GM12874 (cell line): ENCODE results near the gene LRP6.

Experiments
- TF ChIP-seq, protein P1 (sequence below): IDR thresholded peaks from 2 replicates; pipeline ENCODE4 v1.5.1; 2011; ENCODE audit warnings: low read depth, mild to moderate bottlenecking, control low read depth, low read length, moderate library complexity; ENCODE audit not compliant: insufficient read depth

Gene LRP6

GRCh38 chr12:12239127-12239526 lies 27.7 kb downstream of the LRP6 start:
- TF ChIP-seq, protein P1, sequence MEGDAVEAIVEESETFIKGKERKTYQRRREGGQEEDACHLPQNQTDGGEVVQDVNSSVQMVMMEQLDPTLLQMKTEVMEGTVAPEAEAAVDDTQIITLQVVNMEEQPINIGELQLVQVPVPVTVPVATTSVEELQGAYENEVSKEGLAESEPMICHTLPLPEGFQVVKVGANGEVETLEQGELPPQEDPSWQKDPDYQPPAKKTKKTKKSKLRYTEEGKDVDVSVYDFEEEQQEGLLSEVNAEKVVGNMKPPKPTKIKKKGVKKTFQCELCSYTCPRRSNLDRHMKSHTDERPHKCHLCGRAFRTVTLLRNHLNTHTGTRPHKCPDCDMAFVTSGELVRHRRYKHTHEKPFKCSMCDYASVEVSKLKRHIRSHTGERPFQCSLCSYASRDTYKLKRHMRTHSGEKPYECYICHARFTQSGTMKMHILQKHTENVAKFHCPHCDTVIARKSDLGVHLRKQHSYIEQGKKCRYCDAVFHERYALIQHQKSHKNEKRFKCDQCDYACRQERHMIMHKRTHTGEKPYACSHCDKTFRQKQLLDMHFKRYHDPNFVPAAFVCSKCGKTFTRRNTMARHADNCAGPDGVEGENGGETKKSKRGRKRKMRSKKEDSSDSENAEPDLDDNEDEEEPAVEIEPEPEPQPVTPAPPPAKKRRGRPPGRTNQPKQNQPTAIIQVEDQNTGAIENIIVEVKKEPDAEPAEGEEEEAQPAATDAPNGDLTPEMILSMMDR: no peak

- TF ChIP-seq, protein P1: no peak
These were observed 28.2 kb downstream of the LRP6 start for GRCh38 chr12:12238605-12239004.

DNA sequence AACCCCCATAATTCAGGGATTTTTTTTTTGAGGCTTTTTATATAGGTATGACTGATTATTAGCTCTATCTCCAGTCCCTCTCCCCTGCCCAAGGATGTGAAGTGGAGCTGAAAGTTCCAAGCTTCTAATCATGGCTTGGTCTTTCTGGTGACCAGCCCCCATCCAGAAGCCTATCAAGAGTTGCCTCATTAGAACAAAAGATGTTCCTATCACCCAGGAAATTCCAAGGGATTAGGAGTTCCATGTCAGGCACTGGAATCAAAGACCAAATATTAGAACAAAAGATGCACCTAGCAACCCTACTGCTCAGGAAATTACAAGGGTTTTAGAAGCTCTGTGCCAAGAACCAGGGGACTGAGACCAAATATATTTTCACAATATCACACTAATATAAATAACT lies 29.9 kb downstream of the LRP6 start:
- TF ChIP-seq, protein P1: no peak

DNA sequence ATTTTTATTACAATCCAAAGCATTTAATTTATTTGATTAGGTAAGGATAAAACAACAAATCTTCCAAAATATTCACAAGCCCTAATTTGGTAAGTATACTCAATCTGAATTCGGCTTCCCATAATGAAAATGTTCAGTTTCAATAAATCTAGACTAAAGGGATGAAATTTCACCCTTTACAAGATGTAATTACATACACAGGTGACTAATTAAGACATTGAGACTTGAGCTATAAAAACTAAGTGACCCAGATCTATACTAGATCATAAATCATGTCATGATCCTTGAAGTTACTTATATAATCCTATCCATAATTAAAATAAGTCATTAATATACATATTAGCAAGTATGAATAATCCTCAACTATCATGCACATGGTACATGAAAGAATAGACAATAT lies 36.6 kb downstream of the LRP6 start:
- TF ChIP-seq, protein P1: no peak

GRCh38 chr12:12229556-12230092 lies 37.2 kb downstream of the LRP6 start:
- TF ChIP-seq, protein P1: no peak

GRCh38 chr12:12228402-12228801 lies 38.4 kb downstream of the LRP6 start:
- TF ChIP-seq, protein P1: no peak

DNA sequence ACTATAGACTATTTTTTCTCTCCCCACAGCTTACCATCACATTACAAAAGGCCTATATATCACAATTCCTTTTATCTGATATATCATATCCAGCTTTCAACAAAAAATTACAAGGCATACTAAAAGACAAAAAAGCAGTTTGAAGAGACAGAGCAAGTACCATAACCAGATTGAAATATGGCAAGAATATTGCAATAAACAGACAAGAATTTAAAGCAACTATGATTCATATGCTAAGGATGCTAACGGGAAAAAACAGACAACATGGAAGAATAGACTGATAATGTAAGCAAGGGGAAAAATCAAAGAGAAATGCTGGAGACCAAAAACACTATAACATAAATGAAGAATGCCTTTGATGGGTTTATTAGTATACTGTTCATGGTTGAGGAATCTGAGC lies 40.7 kb downstream of the LRP6 start:
- TF ChIP-seq, protein P1: no peak
